SK-N-SH (cell line): Measurements from ENCODE around the gene NOBOX. TPM values are rescaled to one million over a fixed set of nuclear protein-coding genes. Genes with fewer than 3 reads are reported as not detected.

Experiments used
- CTCF ChIA-PET: fragments of 300-600, 350-600 bp; formaldehyde crosslinking; extraction: SDS; loops from one replicate; lab custom pipeline; 2021; lab: Yijun Ruan, JAX
- POLR2A ChIA-PET: fragments of 350-600 bp; sonication (Branson Sonifier 250); formaldehyde crosslinking; extraction: SDS; loops from one replicate; lab custom pipeline; 2020; ENCODE audit warnings: antibody characterized with exemption, inconsistent platforms; lab: Yijun Ruan, JAX
- DNase-seq: peaks from one replicate; pipeline ENCODE4 v3.0.0; 2012
- H2AFZ ChIP-seq: fragments of 200-600 bp; sonication (generic); 2 replicates; pipeline ENCODE4 v1.8.1; 2016; ENCODE audit warnings: antibody characterized with exemption, mild to moderate bottlenecking, low read depth
- H3F3A ChIP-seq: fragments of 200-600 bp; sonication (generic); replicated peaks from 2 replicates; pipeline ENCODE3; 2016; ENCODE audit warnings: antibody characterized with exemption, mild to moderate bottlenecking; ENCODE audit not compliant: insufficient read depth
- H3K27ac ChIP-seq, 2 experiments: fragments of 200-500 bp in 1 of 2; fragments of 200-600 bp in 1 of 2; sonication (Bioruptor generic) in 1 of 2; sonication (generic), shearing (Covaris generic) in 1 of 2; 2 replicates each; pipeline versions ENCODE4 v1.5.1 to v1.6.1; 2014 to 2016; ENCODE audit warnings: low read depth in 2 of 2, inconsistent platforms in 1 of 2, low read length in 1 of 2, mild to moderate bottlenecking in 1 of 2, mixed read lengths in 1 of 2
- H3K27me3 ChIP-seq: fragments of 200-600 bp; sonication (generic), shearing (Covaris generic); 2 replicates; pipeline ENCODE4 v1.6.1; 2016; ENCODE audit warnings: mixed run types; ENCODE audit not compliant: insufficient read depth
- H3K36me3 ChIP-seq, 2 experiments: fragments of 200-500 bp in 1 of 2; fragments of 200-600 bp in 1 of 2; sonication (Bioruptor generic) in 1 of 2; sonication (generic) in 1 of 2; replicated peaks in 1 of 2; 2 replicates each; pipeline versions ENCODE3 to v1.5.1; 2014 to 2016; ENCODE audit warnings: low read length in 1 of 2, mild to moderate bottlenecking in 1 of 2; ENCODE audit not compliant: insufficient read depth in 2 of 2, control insufficient read depth in 1 of 2
- H3K4me1 ChIP-seq, 2 experiments: fragments of 200-500 bp in 1 of 2; fragments of 200-600 bp in 1 of 2; sonication (Bioruptor generic) in 1 of 2; sonication (generic), shearing (Covaris generic) in 1 of 2; 2 replicates each; pipeline versions ENCODE4 v1.5.1 to v1.6.1; 2014 to 2016; ENCODE audit warnings: low read depth in 1 of 2, low read length in 1 of 2, mixed run types in 1 of 2; ENCODE audit not compliant: insufficient read depth in 2 of 2, control insufficient read depth in 1 of 2
- H3K4me2 ChIP-seq: fragments of 200-600 bp; sonication (generic), shearing (Covaris generic); 2 replicates; pipeline ENCODE4 v1.6.1; 2017; ENCODE audit warnings: mixed run types
- H3K4me3 ChIP-seq, 2 experiments: fragments of 200-500 bp in 1 of 2; fragments of 200-600 bp in 1 of 2; sonication (Bioruptor generic) in 1 of 2; sonication (generic), shearing (Covaris generic) in 1 of 2; 2 replicates each; pipeline versions ENCODE4 v1.5.1 to v1.8.1; 2014 to 2016; ENCODE audit warnings: low read depth in 2 of 2, inconsistent platforms in 1 of 2, low read length in 1 of 2, mild to moderate bottlenecking in 1 of 2, mixed read lengths in 1 of 2, moderate library complexity in 1 of 2
- H3K79me2 ChIP-seq: fragments of 200-600 bp; sonication (generic); 2 replicates; pipeline ENCODE4 v1.8.1; 2017; ENCODE audit warnings: mild to moderate bottlenecking; ENCODE audit not compliant: insufficient read depth
- H3K9ac ChIP-seq: fragments of 200-600 bp; sonication (generic); 2 replicates; pipeline ENCODE4 v1.6.1; 2017; ENCODE audit warnings: mixed run types
- H3K9me2 ChIP-seq: fragments of 200-600 bp; sonication (generic); 2 replicates; pipeline ENCODE4 v1.6.1; 2017; ENCODE audit warnings: mixed run types
- H3K9me3 ChIP-seq: fragments of 200-600 bp; sonication (generic); 2 replicates; pipeline ENCODE4 v1.6.1; 2017; ENCODE audit warnings: mixed run types, mild to moderate bottlenecking, moderate library complexity
- H4K20me1 ChIP-seq: fragments of 200-600 bp; sonication (generic); 2 replicates; pipeline ENCODE4 v1.6.1; 2017; ENCODE audit warnings: mild to moderate bottlenecking, mixed run types; ENCODE audit not compliant: insufficient read depth
- CHD2 ChIP-seq: fragments of 150-350 bp; IDR thresholded peaks from 2 replicates; pipeline ENCODE4 v1.6.1; 2018; ENCODE audit warnings: low read length; ENCODE audit not compliant: partially characterized antibody
- FOSL2 ChIP-seq: IDR thresholded peaks from 2 replicates; pipeline ENCODE4 v1.4.0; 2012; ENCODE audit warnings: low read depth, mild to moderate bottlenecking, moderate library complexity, borderline replicate concordance
- FOXJ3 ChIP-seq: sonication (generic); formaldehyde crosslinking; IDR thresholded peaks from 2 replicates; pipeline ENCODE4 v1.5.1; 2020; ENCODE audit warnings: mild to moderate bottlenecking, missing genetic modification reagents
- FOXM1 ChIP-seq: IDR thresholded peaks from 2 replicates; pipeline ENCODE4 v1.4.0; 2012; ENCODE audit warnings: low read depth, mild to moderate bottlenecking
- GATA2 ChIP-seq: sonication (generic); formaldehyde crosslinking; IDR thresholded peaks from 2 replicates; pipeline ENCODE4 v1.5.0; 2020; ENCODE audit warnings: mild to moderate bottlenecking, missing genetic modification reagents
- MEF2A ChIP-seq: IDR thresholded peaks from 2 replicates; pipeline ENCODE4 v1.4.0; 2012; ENCODE audit warnings: low read depth, borderline replicate concordance
- NFIC ChIP-seq: IDR thresholded peaks from 2 replicates; pipeline ENCODE4 v1.4.0; 2012; ENCODE audit warnings: borderline replicate concordance
- RAD21 ChIP-seq: IDR thresholded peaks from 2 replicates; pipeline ENCODE4 v1.6.1; 2012; ENCODE audit warnings: mild to moderate bottlenecking, low read length
- RCOR1 ChIP-seq: fragments of 150-350 bp; IDR thresholded peaks from 2 replicates; pipeline ENCODE4 v1.6.1; 2017; ENCODE audit warnings: antibody characterized with exemption, low read length
- SIN3A ChIP-seq: IDR thresholded peaks from 2 replicates; pipeline ENCODE4 v1.6.1; 2012; ENCODE audit warnings: low read depth, mild to moderate bottlenecking, low read length, moderate library complexity, borderline replicate concordance
- SMC3 ChIP-seq: IDR thresholded peaks from 2 replicates; pipeline ENCODE4 v1.6.1; 2012; ENCODE audit warnings: low read depth, low read length, improper control_type of control experiment
- TAF1 ChIP-seq: IDR thresholded peaks from 2 replicates; pipeline ENCODE4 v1.6.1; 2012; ENCODE audit warnings: low read depth, mild to moderate bottlenecking, low read length, moderate library complexity, borderline replicate concordance
- TCF12 ChIP-seq: IDR thresholded peaks from 2 replicates; pipeline ENCODE4 v1.4.0; 2012
- TEAD4 ChIP-seq: IDR thresholded peaks from 2 replicates; pipeline ENCODE4 v1.4.0; 2012; ENCODE audit warnings: mild to moderate bottlenecking, borderline replicate concordance; ENCODE audit not compliant: insufficient read depth
- WGBS: methylation state at CpG from one replicate; pipeline ENCODE4 v1.1.6; 2017; ENCODE audit warnings: low lambda C conversion rate; 5-methylcytosine and 5-hydroxymethylcytosine counted together
- polyA plus RNA-seq, 3 experiments: library from polyadenylated mRNA; depleted of rRNA; stranded (reverse); fragments of >200 nt; gene quantifications; 2 replicates each; pipeline ENCODE4 v1.2.3, GENCODE V29; 2012
- TF ChIP-seq, protein P1 (sequence below): fragments of 150-350 bp; IDR thresholded peaks from 2 replicates; pipeline ENCODE4 v1.6.1; 2016; ENCODE audit warnings: mild to moderate bottlenecking, low read depth, low read length
- TF ChIP-seq, protein P2 (sequence below): IDR thresholded peaks from 2 replicates; pipeline ENCODE4 v1.4.0; 2012; ENCODE audit warnings: low read depth
- TF ChIP-seq, protein P3 (sequence below): IDR thresholded peaks from 2 replicates; pipeline ENCODE4 v1.6.1; 2012; ENCODE audit warnings: mild to moderate bottlenecking, low read depth, low read length, moderate library complexity

NOBOX gene
- polyA plus RNA-seq, 1 of the 3 experiments (the other 2 are of a cell fraction), result not detected

DNA sequence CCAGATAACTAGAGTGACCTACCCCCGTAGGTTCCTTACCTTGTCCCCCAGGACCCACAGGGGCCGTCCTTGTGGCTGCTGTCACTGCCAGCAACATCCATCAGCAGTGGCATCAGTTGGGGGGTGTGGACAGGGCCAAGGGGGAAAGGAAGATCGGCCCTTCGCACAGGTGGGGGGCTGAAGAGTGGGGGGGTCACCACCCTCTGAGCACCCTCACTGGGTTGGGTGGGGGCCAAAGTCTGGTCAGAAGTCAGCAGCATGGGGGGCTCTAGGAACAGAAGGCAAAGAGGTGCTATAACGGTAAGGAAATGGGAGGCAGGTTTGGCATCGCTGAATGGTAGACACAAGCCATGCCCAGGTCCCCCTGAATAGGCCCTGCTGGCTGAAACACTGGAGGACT lies 4.6 kb downstream of the NOBOX start:
- no peak overlapping the region for H3K9ac ChIP-seq
- ChIA-PET POLR2A (no interaction called here), CTCF (no interaction called here)
- H3K9me2 ChIP-seq, result no peaks in the 10 kb centered on the region
- H3K79me2 ChIP-seq, result no peaks in the 10 kb centered on the region
- H3K4me3 ChIP-seq, result no peak overlapping the region
- H2AFZ ChIP-seq, result no peak overlapping the region
- H3K27ac ChIP-seq, result no peak overlapping the region
- no peak for DNase-seq
- H3F3A ChIP-seq, result no peaks in the 10 kb centered on the region
- no peaks in the 10 kb centered on the region for H4K20me1 ChIP-seq
- H3K27me3 ChIP-seq, result peaks cover 82% of the 10 kb centered on the region; the same call in 1 of the 2 replicates
- no peak overlapping the region for H3K4me2 ChIP-seq
- 20% methylated on average over 6 of the region's 6 CpGs for WGBS
- H3K9me3 ChIP-seq, result no peaks in the 10 kb centered on the region
- H3K4me1 ChIP-seq, result no peaks in the 10 kb centered on the region
- no peak for TF ChIP-seq SIN3A
- no peak for TF ChIP-seq FOXJ3 (CRISPR knock-in tag)
- TF ChIP-seq, protein P1, sequence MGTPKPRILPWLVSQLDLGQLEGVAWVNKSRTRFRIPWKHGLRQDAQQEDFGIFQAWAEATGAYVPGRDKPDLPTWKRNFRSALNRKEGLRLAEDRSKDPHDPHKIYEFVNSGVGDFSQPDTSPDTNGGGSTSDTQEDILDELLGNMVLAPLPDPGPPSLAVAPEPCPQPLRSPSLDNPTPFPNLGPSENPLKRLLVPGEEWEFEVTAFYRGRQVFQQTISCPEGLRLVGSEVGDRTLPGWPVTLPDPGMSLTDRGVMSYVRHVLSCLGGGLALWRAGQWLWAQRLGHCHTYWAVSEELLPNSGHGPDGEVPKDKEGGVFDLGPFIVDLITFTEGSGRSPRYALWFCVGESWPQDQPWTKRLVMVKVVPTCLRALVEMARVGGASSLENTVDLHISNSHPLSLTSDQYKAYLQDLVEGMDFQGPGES, result no peak
- no peak for TF ChIP-seq SMC3
- TF ChIP-seq TCF12, result no peak
- TF ChIP-seq TAF1, result no peak
- TF ChIP-seq, all 33 proteins: peak for 0
- H3K36me3 ChIP-seq, result no peaks in the 10 kb centered on the region

DNA sequence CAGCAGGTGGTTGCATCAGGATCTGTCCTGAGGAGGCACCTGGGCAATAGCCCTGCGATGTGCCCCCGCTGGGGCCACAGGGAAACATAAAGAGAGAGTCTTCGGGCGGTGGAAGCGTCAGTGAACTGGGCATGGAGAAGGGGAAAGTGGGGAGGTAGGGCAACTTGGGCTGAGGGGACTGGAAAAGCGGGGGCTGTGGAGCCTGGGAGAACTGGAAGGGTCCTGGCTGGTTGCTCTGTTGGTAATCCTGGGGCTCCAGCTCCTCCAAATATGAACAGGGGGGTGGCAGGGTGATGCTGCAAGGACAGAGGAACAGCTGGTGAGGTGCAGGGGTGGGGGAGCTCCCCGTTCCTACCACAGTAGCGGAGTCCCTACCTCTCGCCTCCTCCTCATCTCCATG lies 5.2 kb downstream of the NOBOX start:
- H3K27me3 ChIP-seq, result peaks cover 84% of the 10 kb centered on the region; the same call in 1 of the 2 replicates
- no peak for DNase-seq
- CTCF ChIA-PET, result no interaction called here
- no peak overlapping the region for H3K9ac ChIP-seq
- no peaks in the 10 kb centered on the region for H4K20me1 ChIP-seq
- H3K9me2 ChIP-seq, result no peaks in the 10 kb centered on the region
- no peak overlapping the region for H3K4me3 ChIP-seq
- H3K36me3 ChIP-seq, result no peaks in the 10 kb centered on the region
- WGBS, result 5% methylated on average over 9 of the region's 9 CpGs
- no peak overlapping the region for H2AFZ ChIP-seq
- TF ChIP-seq, protein P2, sequence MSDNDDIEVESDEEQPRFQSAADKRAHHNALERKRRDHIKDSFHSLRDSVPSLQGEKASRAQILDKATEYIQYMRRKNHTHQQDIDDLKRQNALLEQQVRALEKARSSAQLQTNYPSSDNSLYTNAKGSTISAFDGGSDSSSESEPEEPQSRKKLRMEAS, result no peak
- TF ChIP-seq GATA2 (CRISPR knock-in tag), result no peak
- TF ChIP-seq RCOR1, result no peak
- H3F3A ChIP-seq, result no peaks in the 10 kb centered on the region
- H3K79me2 ChIP-seq, result no peaks in the 10 kb centered on the region
- H3K27ac ChIP-seq, result no peak overlapping the region
- no peaks in the 10 kb centered on the region for H3K4me1 ChIP-seq
- no peak overlapping the region for H3K4me2 ChIP-seq
- no peaks in the 10 kb centered on the region for H3K9me3 ChIP-seq
- POLR2A ChIA-PET, result no interaction called here

DNA sequence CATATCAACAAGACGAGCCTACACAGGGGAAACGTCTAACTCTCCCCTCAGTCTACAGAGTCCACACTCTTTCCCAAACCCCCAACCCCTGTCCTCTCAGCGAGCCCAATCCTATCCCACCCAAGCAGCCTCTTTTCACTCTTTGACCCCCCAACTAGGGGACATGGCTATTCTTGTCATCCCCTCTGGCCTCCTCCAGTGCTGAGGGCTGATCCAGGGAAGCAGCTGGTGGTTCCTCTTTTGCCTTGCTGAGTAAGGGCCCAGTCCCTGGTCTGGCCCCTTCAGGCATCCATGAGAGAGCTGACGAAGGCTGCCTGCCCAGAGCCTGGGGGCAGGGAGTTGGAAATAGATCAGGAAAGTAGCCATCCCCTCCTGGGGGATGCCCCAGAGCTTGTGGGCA lies 6.4 kb downstream of the NOBOX start:
- DNase-seq, result no peak
- no peak overlapping the region for H3K4me3 ChIP-seq
- H3K9ac ChIP-seq, result no peak overlapping the region
- H3K27me3 ChIP-seq, result peaks cover 80% of the 10 kb centered on the region; the same call in 1 of the 2 replicates
- no peaks in the 10 kb centered on the region for H3F3A ChIP-seq
- H2AFZ ChIP-seq, result no peak overlapping the region
- no peaks in the 10 kb centered on the region for H3K36me3 ChIP-seq
- ChIA-PET POLR2A (no interaction called here), CTCF (no interaction called here)
- no peak overlapping the region for H3K4me2 ChIP-seq
- no peaks in the 10 kb centered on the region for H4K20me1 ChIP-seq
- 5% methylated on average over 4 of the region's 4 CpGs for WGBS
- H3K9me2 ChIP-seq, result no peaks in the 10 kb centered on the region
- no peaks in the 10 kb centered on the region for H3K79me2 ChIP-seq
- no peak for TF ChIP-seq NFIC
- TF ChIP-seq CHD2, result no peak
- TF ChIP-seq, protein P3, sequence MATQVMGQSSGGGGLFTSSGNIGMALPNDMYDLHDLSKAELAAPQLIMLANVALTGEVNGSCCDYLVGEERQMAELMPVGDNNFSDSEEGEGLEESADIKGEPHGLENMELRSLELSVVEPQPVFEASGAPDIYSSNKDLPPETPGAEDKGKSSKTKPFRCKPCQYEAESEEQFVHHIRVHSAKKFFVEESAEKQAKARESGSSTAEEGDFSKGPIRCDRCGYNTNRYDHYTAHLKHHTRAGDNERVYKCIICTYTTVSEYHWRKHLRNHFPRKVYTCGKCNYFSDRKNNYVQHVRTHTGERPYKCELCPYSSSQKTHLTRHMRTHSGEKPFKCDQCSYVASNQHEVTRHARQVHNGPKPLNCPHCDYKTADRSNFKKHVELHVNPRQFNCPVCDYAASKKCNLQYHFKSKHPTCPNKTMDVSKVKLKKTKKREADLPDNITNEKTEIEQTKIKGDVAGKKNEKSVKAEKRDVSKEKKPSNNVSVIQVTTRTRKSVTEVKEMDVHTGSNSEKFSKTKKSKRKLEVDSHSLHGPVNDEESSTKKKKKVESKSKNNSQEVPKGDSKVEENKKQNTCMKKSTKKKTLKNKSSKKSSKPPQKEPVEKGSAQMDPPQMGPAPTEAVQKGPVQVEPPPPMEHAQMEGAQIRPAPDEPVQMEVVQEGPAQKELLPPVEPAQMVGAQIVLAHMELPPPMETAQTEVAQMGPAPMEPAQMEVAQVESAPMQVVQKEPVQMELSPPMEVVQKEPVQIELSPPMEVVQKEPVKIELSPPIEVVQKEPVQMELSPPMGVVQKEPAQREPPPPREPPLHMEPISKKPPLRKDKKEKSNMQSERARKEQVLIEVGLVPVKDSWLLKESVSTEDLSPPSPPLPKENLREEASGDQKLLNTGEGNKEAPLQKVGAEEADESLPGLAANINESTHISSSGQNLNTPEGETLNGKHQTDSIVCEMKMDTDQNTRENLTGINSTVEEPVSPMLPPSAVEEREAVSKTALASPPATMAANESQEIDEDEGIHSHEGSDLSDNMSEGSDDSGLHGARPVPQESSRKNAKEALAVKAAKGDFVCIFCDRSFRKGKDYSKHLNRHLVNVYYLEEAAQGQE, result no peak
- TF ChIP-seq TCF12, result no peak
- TF ChIP-seq RAD21, result no peak
- no peak for TF ChIP-seq TEAD4
- TF ChIP-seq GATA2 (CRISPR knock-in tag), result no peak
- TF ChIP-seq MEF2A, result no peak
- no peak for TF ChIP-seq SIN3A
- TF ChIP-seq FOXM1, result no peak
- TF ChIP-seq FOSL2, result no peak
- H3K9me3 ChIP-seq, result no peaks in the 10 kb centered on the region
- H3K27ac ChIP-seq, result no peak overlapping the region
- H3K4me1 ChIP-seq, result no peaks in the 10 kb centered on the region
